Urothelium cell line (cell line): ENCODE results near the gene RASGRF2.

ENCODE experiments used
- DNase-seq: peaks from one replicate; pipeline ENCODE4 v3.0.0; 2011; ENCODE audit warnings: low spot score, mixed read lengths
- FAIRE-seq: peaks from 2 replicates; lab custom pipeline; 2011; peaks lifted over from hg19 to GRCh38; lab: Jason Lieb, UNC

RASGRF2 gene

DNA sequence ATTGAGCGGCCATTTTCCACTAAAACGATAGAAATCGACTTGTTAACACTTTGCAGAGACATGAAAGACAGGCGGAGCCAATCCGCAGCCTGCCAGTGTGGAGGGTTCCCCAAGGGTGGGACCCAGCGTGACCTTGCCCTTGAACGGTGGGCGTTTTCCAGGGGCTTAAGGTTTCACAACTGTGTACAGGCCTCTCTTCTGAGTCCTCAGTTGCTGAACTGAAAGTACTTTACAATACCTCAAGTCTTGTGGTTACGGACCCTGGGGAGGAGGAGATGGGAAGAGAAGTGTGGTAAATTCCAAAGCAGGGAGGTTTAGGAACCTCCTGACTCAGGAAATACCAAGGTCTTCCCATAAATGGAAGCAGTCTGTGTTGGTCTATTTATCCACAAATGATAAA lies 204.8 kb downstream of the RASGRF2 start:
- DNase-seq (peak; percentile 53), FAIRE-seq (no peak)

DNA sequence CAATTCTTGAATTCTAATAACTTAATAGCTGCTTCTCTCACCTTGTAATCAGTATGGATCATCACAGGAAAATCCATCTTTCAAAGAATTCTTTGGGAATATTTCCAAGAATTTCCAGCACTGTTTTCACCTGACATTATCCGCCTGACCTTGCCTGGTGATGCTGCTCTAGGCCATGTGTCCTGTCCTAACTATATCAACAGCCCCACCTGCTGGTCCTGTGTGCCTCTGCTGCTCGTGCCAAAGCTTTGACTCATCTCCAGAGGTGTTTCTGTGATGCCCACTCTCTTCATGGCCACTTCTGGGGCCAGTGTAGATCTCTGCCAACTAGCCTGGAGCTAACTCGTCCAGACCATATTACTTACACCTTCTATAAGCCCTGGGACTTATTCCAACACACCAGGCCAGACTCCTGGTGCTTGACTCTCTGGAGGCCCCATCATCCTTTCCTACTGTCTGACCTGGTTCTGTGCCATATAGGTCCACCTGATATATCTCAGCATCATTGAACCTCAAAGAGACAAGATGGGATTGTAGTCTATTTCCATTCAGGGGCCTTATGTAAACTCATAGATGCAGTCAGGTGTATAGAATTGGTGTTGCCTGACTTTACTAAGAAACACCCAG lies 205.4 kb downstream of the RASGRF2 start:
- no peak for FAIRE-seq
- peak; percentile 87 for DNase-seq

DNA sequence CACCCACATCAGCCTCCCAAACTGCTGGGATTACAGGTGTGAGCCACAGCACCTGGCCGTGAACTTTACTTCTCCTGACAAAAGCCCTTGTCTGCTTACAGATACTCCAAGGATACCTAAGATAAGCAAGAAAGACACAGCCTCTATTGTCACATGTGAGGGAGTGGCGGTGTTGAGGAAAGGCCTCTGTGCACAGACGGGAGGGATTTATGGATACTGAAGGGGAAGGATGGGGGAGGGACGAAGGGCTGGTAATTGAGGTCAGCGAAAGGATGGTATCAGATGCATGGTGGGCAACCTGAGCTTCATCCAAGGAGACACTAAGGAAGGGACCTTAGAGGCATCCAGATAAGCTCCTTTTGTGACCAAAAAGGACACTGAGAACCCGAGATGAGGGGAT lies 206.3 kb downstream of the RASGRF2 start:
- FAIRE-seq: no peak
- no peak for DNase-seq

DNA sequence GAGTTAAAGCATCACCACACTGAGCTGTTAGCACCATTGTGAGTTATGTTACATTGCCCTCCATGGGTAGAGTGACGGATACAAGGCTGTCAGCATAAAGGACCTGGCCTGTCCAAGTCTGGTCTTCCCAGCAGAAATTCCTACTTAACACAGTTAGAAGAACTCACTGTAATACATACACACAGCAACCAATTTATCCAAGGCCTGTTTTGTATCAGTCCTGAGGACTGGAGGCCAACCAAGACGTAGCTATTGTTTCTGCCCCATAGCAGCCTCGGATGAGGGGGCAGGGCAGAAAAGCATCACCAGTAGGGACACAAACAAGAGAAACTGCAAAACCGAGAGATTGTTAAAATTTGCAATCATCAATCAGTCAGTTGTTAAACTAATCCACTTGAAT lies 206.9 kb downstream of the RASGRF2 start:
- DNase-seq (no peak), FAIRE-seq (no peak)

DNA sequence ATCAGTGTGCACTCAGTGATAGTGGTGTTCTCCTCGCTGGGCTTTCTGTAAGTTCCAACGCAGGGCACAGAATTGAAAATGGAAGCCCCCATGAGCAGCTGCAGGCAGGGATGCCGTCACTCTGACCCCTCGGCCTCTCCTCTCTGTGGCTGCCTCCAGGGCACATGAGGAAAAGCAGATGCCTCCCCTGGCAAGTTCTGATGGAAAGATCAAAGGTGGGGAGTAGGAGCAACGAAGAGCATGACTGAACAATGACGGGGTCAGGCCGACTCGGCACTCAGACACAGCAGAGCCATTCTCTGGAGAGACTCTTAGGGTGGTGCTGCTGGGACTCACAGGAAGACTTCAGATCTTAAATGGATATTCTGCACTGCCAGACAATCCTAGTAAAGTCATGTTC lies 207.4 kb downstream of the RASGRF2 start:
- DNase-seq (no peak), FAIRE-seq (no peak)

DNA sequence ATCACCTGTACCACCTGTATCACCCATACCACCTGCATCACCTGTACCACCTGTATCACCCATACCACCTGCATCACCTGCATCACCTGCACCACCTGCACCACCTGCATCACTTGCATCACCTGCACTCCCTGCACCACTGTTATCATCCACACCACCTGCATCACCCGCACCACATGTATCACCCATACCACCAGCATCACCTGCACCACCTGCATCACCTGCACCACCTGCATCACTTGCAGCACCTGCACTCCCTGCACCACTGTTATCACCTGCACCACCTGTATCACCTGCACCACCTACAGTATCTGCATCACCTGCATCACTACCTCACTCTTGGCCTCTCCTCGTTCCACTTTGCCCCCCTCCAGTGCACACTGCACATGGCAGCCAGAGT lies 209.8 kb downstream of the RASGRF2 start:
- no peak for DNase-seq
- peak; percentile 90 for FAIRE-seq

DNA sequence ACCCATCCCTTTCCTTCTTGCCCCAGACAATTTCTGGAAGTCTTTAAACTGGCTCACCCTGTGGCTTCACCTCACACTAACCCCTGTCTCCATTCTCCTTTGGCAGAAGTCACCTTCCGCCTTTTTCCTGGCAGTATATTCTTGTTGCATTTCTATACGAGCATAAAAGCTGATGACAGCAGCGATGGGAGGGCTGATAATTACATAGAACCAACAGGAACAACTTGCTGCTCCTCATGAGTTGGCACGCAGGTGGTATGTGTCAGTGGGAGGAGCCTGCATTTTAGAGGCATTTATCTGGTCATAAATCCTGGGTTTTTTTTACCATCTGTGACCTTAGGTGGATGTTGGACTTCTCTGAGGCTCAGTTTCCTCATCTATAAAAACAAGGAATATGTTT lies 211.6 kb downstream of the RASGRF2 start:
- DNase-seq: no peak
- no peak for FAIRE-seq

DNA sequence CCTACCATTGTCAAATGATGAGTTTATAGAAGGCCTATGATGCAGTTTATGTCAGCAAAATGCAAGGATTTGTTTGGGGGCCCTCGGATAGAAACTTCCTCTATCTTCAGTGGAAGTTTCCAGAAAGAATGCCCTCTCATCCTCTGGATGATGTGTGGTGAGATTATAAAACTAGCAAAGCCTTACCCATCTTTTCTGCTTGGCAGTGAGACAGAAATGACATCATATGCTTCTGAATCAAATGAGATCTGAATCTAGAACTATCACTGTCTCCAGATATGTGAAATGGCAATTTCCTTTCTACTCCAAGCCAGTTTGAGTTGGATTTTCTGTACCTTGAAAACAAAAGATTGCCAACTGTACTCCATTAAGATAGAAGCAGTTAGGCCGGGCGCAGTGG lies 212.5 kb downstream of the RASGRF2 start:
- FAIRE-seq: no peak
- DNase-seq: no peak

DNA sequence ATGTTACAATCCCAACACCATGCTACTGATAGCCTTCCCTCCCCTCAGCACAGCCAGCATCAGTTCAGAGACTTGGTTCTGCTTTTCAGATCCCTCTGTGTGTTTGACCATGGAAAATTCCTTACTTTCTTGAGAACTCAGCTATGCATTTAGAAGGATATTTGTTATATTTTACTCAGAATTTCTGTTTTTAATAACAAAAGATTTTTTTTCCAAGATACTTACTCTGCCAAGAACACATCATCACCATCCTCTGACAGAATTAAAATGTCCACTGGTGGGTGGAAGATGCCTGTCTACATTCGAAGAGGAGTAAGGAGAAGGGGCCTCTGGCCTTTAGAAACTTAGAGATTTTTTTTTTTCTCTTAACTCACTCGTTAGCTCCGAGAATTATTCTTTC lies 216.9 kb downstream of the RASGRF2 start:
- FAIRE-seq: no peak

DNA sequence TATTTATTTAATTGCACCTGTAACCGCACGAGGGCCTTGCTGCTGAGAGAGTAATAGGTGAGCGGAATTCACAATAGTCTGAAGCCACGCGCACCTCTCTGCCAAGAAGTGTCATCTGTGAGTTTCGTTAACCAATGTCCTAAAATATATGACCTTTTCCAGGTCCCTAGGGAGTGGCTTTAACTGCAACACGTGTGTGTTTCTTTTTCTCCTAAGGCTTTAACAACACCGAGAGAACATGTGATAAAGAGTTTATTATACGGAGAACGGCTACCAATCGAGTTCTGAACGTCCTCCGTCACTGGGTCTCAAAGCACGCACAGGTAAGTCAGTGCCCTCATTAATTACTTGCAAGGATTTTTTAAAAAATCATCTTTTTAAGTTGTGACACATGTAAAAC lies 219.8 kb downstream of the RASGRF2 start:
- no peak for FAIRE-seq

More for the DNA sequence above, 216.9 kb downstream of the RASGRF2 start:
- DNase-seq: no peak

DNA sequence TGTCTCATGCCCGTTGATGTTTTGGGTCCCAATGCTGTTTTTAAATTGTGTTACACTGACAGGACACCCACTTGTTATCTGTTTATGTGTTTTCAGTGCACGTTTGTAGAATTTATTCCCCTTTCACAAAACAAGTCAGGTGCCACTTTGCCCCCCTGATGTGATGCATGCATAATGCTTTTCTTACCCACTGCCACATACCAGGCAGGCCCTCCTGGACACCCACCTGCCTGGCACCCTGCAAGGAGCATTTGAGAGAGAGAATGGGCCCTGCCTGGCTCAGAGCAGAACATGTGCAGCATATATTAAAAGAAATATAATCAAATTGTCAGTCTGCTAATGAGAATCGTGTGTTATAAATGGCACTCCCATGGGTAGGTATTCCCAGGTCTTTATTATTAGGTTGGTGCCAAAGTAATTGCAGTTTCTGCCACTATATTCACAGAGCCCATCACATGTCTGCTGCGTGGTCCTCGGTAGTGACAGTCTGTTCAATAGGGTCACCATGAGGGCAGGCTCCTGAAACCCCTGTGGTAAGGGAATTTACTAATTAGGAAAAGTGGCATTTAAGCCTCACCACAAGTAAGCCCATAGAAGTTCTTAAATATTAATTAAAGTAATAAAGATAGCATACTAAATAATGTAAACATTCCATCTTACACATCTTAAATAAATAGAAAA lies 220.8 kb downstream of the RASGRF2 start:
- DNase-seq (no peak), FAIRE-seq (no peak)

More for the DNA sequence above, 219.8 kb downstream of the RASGRF2 start:
- no peak for DNase-seq

DNA sequence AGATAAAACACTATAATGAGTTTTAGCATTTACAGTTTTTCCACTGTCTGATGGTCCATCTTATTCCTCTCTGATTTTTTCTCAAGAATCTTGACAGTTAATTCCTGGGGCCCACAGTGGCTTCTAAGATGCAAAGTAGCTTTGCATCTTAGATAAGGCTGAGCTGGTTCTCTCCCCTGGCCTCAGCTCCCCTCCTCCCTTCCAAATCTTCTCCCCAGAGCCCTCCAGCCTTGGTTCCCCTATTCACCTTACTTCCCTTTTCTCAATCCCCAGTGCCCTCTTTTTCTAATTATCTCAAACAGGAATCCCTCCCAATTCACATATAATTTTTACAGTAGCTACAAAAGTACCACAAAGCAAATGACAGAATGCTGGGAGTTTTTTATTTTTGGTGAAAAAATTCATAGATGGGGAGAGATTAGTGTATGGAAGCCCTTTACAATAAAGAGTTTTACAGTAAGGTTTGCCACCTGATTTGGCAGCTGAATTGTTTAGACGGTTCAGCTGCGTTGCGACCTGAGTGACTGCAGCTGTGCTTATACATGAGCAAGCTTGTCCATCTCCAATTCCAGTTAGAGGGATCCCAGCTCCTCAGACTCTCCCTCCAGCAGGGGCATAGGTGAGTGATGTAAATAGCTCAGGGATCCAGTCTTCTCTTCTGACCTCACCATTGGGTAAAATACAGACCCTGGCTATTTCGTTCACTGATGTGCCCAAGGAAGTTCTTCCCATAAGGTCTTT lies 221.6 kb downstream of the RASGRF2 start:
- FAIRE-seq (no peak), DNase-seq (no peak)

DNA sequence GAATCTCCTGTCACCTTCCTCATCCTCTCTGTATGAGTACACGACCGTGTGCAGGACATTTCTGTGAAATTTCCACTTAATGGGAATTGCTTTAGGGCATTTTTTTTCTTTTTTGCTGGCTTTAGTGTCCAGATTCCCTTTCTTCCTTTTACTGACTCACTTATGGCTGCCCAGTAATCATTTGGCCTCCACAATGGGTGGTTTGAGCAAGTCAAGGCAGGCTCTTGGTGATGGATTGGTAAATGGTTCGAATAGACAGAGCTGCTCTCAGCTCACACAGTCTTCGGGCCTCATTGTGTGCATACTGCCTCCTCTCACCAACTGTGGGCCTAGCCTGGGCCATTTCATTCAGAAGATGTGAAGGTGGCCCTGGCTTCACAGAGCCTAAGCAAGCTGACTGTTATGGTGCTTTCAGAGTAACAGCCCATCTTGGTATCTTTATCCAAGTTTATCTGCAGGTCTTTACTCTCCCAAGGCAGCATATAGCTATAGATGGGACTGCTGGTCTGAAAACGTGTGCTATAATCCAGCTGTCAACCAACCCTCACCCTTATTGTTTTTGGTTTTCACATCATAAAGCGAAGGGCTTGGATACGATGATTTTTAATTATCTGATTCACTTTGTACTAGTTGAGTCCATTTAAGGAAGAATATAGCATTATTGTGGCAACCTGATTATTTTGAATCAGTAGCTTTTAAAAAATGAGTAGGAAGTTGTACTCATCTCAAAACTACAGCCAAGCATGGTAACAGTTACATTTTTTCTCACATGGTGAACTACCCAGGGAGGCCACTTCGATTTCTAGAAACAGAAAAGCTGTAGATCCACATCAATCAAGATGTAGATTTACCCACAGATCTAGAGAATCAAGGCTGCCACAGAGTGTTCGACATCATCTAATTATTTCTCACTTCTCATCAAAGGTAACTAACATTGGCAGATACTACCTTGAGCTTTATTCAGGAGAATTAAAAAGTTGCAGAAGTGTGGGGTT lies 222.5 kb downstream of the RASGRF2 start:
- FAIRE-seq: no peak
- no peak for DNase-seq

DNA sequence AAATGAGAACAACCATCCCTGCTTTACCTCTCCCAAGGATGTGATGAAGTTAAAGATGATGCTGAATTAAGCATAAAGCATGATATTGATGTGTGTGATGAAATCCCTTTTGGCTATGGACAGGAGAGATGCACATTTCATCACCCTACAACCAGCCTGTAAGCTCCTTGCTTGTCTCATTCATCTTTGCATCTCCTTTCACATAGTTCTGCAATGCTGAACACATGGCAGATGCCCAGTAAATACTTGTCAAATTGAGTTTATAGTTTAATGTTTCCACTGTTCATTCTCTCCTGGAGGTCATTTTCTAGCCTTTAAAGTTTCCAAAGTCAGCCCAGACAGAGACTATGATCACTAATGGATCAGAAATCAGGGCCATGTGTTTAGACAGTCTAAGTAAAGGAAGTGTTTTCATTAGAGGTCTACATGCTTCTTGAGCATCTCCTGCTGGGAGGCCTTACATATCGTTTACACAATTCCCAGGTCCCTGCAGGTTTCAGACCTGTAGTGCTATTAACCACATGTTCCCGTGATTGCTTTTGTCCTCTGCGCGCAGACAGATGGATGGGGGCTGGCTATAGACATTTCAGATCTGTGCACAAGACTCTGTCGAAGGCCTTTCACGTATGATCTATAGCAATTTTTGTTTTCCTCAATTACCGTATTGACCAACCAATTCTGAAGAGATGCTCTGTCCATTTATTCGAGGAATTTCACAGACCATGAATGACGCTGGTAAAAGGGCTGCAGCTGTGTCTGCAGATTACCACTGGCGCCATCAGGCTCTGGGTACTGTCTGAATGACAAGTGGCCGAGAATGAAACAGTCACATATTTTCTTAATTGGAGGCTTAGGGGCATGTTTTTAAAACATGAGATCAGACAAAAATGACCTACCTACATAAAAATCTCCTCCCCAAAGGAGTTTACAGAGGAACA lies 223.9 kb downstream of the RASGRF2 start:
- FAIRE-seq: no peak

DNA sequence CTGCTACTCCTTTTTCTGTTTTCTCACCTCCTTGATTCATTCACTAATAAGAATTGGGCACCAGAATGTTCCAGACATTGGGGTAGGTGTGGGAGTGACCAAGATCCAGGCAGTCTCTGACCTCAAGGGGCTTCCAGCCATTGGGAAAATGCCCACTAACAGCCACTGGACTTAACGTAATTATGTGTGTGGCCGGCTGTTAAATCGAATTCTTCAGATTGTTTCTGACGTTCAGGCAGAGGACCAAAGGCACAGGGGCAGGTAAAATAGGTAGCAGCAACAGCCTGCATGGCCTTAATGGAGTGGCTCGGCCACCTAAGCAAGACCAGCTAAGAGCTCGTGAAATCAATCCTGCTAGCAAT lies 224.6 kb downstream of the RASGRF2 start:
- DNase-seq: no peak

More for the DNA sequence above, 223.9 kb downstream of the RASGRF2 start:
- DNase-seq: no peak

DNA sequence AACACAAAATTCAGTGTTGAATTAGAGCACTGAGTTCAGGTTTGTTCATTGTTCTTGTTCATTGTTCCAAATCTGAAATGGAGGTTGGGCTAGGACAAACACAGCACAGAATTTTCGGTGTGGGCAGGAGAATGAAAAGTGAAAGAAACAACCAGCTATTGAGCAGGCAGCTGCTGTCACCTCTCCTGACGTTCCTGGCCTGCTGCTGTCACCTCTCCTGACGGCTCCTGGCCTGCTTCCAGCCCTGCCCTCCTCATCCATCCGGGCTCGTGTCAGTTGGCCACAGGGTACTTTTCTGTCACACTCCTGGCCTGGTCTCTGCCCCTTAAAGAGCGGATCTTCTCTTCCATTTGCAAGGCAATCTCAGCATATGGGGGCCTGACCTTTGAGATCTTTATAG lies 227.7 kb downstream of the RASGRF2 start:
- FAIRE-seq: no peak
- DNase-seq: no peak

More for the DNA sequence above, 224.6 kb downstream of the RASGRF2 start:
- no peak for FAIRE-seq

DNA sequence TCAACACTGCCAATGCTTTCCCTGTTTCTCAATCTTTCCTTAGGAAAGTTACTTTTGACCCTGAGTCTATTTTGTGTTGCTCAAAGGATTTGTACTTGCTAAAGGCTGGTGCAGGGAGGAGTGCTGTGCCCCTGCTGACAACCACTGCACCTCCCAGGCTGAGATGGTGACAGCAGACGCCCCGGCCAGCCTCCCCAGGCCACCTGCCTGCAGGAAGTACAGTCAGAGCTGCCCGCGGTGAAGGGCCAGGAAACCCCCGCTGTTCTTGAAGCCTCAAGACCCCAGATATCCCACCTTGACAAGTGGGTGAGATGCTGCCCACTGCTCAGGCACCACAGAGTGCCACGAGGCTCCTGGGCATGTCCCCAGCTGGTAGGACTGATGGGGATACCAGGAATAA lies 228.8 kb downstream of the RASGRF2 start:
- DNase-seq: no peak
- FAIRE-seq: no peak

DNA sequence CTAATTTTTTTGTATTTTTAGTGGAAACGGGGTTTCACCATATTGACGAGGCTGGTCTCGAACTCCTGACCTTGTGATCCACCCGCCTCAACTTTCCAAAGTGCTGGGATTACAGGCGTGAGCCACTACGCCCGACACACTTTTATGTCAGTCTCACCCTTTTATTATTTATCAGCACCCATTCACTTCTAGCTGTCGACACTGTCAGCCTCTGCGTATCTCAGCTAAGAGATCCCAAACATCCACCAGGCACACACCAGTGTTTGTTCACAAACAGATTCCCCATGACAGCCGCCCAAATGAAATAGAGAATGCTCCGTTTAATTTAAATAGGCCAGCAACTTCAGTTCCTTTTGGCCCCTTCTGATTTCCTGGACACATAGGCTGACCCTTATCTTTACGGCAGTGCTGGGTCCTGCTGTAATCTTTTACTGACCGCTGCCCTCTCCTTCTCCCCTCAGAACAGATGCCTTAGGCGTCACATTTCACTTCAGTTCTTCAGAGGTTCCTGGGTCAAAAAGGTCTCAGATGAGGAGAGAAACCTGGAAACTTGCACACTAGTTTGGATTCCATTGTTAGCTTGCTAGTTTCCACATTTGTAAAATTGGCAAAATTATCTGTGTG lies 229.8 kb downstream of the RASGRF2 start:
- DNase-seq (no peak), FAIRE-seq (no peak)

DNA sequence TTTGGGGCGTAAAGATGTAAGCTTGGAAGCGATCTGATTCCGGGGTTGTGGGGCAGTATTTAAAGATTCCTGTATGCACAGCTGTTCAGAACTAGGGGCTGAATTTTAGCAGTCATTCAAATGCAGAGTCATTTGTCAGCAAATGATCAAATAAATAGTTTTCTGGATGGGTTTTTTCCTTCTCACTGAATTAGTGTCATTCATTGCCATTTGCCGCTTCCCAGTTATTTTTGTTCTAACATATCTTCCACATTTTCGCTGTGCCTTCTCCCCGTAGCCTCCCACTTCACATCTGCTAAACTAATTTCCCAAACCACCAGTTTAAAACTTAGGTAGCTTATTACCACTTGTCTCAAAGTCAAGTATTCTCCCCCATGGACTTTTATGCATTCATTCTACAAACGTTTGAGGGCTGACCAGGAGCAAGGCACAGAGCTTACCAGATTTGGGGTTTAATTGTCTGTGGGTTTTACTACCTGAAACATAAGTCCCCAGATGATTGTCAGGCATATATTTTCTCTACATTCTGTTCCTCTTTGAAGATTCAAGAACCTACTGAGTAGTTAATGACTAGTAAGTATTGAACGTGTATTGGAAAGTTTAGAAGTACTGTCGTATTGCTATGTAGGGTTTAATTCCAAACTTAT lies 231.7 kb downstream of the RASGRF2 start:
- FAIRE-seq: no peak

More for the DNA sequence above, 231.7 kb downstream of the RASGRF2 start:
- no peak for DNase-seq
